LHCN-M2 (cell line): ENCODE results near the gene ANKRD35. TPM values are rescaled to one million over a fixed set of nuclear protein-coding genes. Genes with fewer than 3 reads are reported as not detected.
"Not testable (repeated sequence)": the region's sequence is repeated elsewhere in the genome, so short reads cannot be mapped to it uniquely, and the experiment has no call there.

Experiments
- DNase-seq: peaks from one replicate; pipeline ENCODE4 v3.0.0-alpha.2; 2012; ENCODE audit warnings: low read depth
- total RNA-seq: library from RNA; depleted of rRNA; stranded (reverse); fragments of >200 nt; gene quantifications from 2 replicates; pipeline ENCODE4 v1.2.3, GENCODE V29; 2014

Gene ANKRD35
- total RNA-seq, 1 experiment from 2014 or later: 2.3 TPM

- DNase-seq: no peak
Measured at GRCh38 chr1:145857170-145857569, 28.5 kb downstream of the ANKRD35 start.

DNA sequence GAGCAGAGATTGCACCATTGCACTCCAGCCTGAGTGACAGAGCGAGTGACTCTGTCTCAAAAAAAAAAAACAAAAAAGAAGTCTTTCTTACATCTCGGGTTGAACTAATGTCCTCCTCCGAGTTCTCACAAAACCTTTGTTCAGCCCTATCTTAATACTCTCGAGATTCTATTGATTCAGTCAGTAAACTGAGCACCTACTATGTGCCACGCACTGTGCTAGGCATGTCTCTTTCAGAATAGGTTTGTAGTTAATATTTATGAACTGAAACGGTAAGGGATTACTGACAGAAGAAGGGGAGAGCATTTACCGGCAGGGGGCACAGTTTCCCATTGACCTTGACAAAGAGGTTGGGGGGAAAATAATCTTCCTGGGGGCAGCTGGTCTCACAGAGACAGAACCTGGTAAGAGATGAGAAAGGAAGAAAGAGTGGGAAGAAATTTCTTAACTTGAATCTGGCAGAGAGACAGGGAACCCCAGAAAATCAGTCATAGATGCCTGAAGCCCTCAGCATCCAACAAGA, 30.2 kb downstream of the ANKRD35 start:
- no peak for DNase-seq

DNA sequence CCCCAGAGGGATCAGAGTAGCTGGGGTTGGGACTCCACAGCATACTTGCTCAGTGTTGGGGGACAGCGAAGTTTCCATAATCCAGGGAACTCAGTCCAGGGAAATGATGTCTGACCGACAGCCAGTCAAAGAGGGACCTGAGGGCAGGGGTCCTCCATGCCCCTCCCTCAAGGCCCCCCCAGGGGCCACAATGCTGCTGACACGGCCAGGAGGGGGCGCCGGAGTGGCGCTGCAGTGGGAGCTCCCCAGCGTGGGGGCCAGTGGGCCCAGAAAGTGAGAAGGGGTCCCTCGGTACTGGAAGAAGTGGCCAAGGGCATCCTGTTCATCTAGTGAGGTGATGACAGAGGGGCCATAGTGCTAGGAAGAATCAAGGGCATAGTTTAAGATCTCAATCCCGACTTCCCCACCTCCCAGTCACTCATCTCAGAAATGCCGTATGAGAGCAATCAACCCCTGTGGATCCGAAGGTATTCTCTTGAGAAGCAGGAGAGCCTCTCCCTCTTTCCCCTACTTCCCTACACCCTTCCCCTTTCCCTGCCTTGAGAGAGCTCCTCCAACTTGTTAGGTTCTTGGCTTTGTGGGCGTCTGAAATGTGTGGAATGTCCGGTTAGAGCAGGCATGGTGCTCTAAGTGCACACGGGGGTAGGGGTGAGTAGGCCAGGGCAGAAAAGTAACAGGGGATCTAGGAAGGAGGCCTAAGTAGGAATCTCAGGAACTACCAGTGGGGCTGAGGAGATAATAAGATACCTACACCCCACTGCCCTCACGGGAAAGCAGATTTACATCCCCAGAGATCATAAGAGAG, 36.1 kb downstream of the ANKRD35 start:
- peak; percentile 80 for DNase-seq

GRCh38 chr1:145847827-145848226, 37.8 kb downstream of the ANKRD35 start:
- no peak for DNase-seq

- peak; percentile 57 for DNase-seq
Measured at GRCh38 chr1:145846201-145846612, 39.5 kb downstream of the ANKRD35 start.

- DNase-seq: peak; percentile 88
Measured at GRCh38 chr1:145845514-145846161, 40.0 kb downstream of the ANKRD35 start, which contains the start of gene NUDT17. Gene NUDT17 (plus strand): TSS chr1:145845630. CDS start chr1:145845641, 11 bp downstream.

DNA sequence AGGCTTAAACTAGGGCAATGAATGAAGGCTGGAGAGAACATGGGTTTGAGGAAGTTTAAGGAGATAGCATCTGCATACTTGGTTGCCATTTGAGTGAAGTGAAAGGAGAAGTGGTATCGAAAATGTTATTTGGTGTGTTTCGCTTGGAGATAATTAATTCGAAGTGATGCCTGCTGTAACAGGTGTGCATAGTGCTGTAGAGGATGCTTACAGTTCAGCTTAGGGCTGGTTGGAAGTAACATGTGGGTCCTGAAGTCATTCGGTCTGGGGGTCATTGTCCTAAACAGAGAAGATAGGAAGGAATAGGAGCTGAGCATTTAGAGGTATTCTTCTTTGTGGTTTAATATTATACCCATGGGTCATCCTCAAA, 40.5 kb downstream of the ANKRD35 start:
- DNase-seq: no peak

DNA sequence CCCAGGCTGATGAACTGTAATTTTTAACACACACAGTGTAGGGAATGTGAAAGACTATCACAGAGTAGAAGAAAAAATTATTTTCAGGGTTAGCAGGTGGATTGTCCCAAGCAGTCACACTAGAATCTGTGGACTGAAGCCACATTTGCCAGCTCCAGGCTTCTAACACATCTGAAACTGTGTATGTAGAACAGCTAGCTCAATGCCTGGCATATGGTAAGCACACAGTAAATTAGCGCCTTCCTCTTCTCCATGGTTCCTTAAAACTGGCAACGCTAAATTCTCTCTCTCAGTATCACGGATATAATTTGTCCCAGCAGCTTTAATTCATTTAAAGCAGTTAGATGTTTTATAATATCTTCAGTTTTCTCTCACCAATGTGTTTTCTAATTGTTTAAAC, 42.6 kb downstream of the ANKRD35 start:
- DNase-seq: no peak

GRCh38 chr1:145837656-145838055, 48.0 kb downstream of the ANKRD35 start:
- no peak for DNase-seq

- not testable (repeated sequence) for DNase-seq
Measured at GRCh38 chr1:145830810-145831209, 54.9 kb downstream of the ANKRD35 start.

GRCh38 chr1:145828367-145829026, 57.2 kb downstream of the ANKRD35 start:
- DNase-seq: no peak

- no peak for DNase-seq
Measured at GRCh38 chr1:145827966-145828365, 57.7 kb downstream of the ANKRD35 start.

- no peak for DNase-seq
Measured at GRCh38 chr1:145826030-145826429, 59.6 kb downstream of the ANKRD35 start.

DNA sequence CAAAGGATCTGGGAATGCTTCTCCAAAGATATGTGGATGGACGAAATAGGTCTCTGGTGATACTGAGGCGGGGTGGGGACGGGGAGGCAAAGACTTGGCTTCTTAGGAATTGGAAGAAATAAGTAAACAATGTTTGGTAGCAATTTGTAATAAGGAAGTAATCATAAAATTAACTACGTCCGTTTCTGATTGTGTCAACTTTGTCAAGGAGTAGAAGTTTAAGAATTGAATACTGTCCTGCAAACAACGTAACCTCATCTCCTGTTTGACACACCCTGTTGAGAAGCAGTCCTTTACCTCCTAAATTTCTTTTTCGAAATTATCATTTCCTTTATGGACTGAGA, 61.2 kb downstream of the ANKRD35 start:
- DNase-seq: no peak

GRCh38 chr1:145823565-145824498, 61.8 kb downstream of the ANKRD35 start, which contains the start of the genes POLR3C and RNF115:
Gene POLR3C (plus strand): TSS chr1:145824200. CDS start chr1:145825777, 1,577 bp downstream.
Gene RNF115 (minus strand): TSS chr1:145824095. CDS start chr1:145823873, 222 bp downstream.
- DNase-seq: peak; percentile 91

- DNase-seq: not testable (repeated sequence)
Measured at GRCh38 chr1:145822779-145823331, 62.8 kb downstream of the ANKRD35 start.

GRCh38 chr1:145818095-145818494, 67.6 kb downstream of the ANKRD35 start:
- DNase-seq: peak; percentile 55
